ENCODE measurements around the gene SAP30L. TPM values are rescaled to one million over a fixed set of nuclear protein-coding genes. Genes with fewer than 3 reads are reported as not detected.
A peak's percentile ranks its signal among the peaks of the same experiment; 100 is the strongest.

The SAP30L gene
- total RNA-seq, 1 experiment from 2014 or later, result 54.6 TPM

- no peak overlapping the region for H3K27ac ChIP-seq (ENCODE audit: low read length)
- intact Hi-C loops (cut with micrococcal nuclease; ENCODE audit: unreplicated experiment) (no loop called here), in situ Hi-C loops (cut with HindIII; ENCODE audit: low pct_unique_long_range_greater_than_20kb, low sequenced_read_pairs) (no loop called here)
- H3K4me3 ChIP-seq (ENCODE audit: low read depth in 2 of 2, low read length in 2 of 2), result no peak overlapping the region
- no peak for ATAC-seq
- no peaks in the 10 kb centered on the region for H3K4me1 ChIP-seq (ENCODE audit: control insufficient read depth, insufficient read depth, low read length)
- H3K36me3 ChIP-seq (ENCODE audit: control insufficient read depth, insufficient read depth, low read length), result peaks cover 2% of the 10 kb centered on the region; the same call in 1 of the 2 replicates
- no TSS peak for BruUV-seq (replicated peaks)
- DNase-seq (ENCODE audit: low read depth, low spot score), result no peak
- H3K9me3 ChIP-seq (ENCODE audit: control insufficient read depth, insufficient read depth, low read depth, low read length), result no peaks in the 10 kb centered on the region
- TF ChIP-seq REST (IDR thresholded peaks at IDR 0.05; ENCODE audit: insufficient read depth in 1 of 2, low read depth in 2 of 2, low read length in 1 of 2), result no peak
- ChIA-PET POLR2A (interaction anchor here (0.6 kb wide), 1 partner anchor 12 kb away, joined by 5 read pairs; no protein-coding TSS in a partner anchor), CTCF (interaction anchor here (0.7 kb wide), 1 partner anchor 40 kb away, joined by 3 read pairs; no protein-coding TSS in a partner anchor)
- no peaks in the 10 kb centered on the region for H3K27me3 ChIP-seq (ENCODE audit: control insufficient read depth, insufficient read depth, low read length)
Measured at GRCh38 chr5:154460172-154460571, 14.4 kb downstream of the SAP30L start.

GRCh38 chr5:154461531-154461930, 15.7 kb downstream of the SAP30L start:
- POLR2A ChIA-PET, result no interaction called here
- Histone ChIP-seq H3K4me1 (ENCODE audit: control insufficient read depth, insufficient read depth, low read length) (no peaks in the 10 kb centered on the region), H3K27ac (ENCODE audit: low read length) (no peak overlapping the region), H3K36me3 (ENCODE audit: control insufficient read depth, insufficient read depth, low read length) (no peaks in the 10 kb centered on the region), H3K4me3 (ENCODE audit: low read depth in 2 of 2, low read length in 2 of 2) (no peak overlapping the region), H3K9me3 (ENCODE audit: control insufficient read depth, insufficient read depth, low read depth, low read length) (no peaks in the 10 kb centered on the region), H3K27me3 (ENCODE audit: control insufficient read depth, insufficient read depth, low read length) (no peaks in the 10 kb centered on the region)
- intact Hi-C loops (cut with micrococcal nuclease; ENCODE audit: unreplicated experiment) (no loop called here), in situ Hi-C loops (cut with HindIII; ENCODE audit: low pct_unique_long_range_greater_than_20kb, low sequenced_read_pairs) (no loop called here)
- BruUV-seq (replicated peaks), result no TSS peak
- CTCF ChIA-PET, result interaction anchor here (1.0 kb wide), 1 partner anchor 178 kb away, joined by 3 read pairs; no protein-coding TSS in a partner anchor
- no peak for DNase-seq (ENCODE audit: low read depth, low spot score)
- ATAC-seq, result peak; percentile 74; the same call in 1 of the 2 replicates
- TF ChIP-seq, protein P1, sequence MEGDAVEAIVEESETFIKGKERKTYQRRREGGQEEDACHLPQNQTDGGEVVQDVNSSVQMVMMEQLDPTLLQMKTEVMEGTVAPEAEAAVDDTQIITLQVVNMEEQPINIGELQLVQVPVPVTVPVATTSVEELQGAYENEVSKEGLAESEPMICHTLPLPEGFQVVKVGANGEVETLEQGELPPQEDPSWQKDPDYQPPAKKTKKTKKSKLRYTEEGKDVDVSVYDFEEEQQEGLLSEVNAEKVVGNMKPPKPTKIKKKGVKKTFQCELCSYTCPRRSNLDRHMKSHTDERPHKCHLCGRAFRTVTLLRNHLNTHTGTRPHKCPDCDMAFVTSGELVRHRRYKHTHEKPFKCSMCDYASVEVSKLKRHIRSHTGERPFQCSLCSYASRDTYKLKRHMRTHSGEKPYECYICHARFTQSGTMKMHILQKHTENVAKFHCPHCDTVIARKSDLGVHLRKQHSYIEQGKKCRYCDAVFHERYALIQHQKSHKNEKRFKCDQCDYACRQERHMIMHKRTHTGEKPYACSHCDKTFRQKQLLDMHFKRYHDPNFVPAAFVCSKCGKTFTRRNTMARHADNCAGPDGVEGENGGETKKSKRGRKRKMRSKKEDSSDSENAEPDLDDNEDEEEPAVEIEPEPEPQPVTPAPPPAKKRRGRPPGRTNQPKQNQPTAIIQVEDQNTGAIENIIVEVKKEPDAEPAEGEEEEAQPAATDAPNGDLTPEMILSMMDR (IDR thresholded peaks at IDR 0.05), result peak; percentile 43
- no peak for TF ChIP-seq REST (IDR thresholded peaks at IDR 0.05; ENCODE audit: insufficient read depth in 1 of 2, low read depth in 2 of 2, low read length in 1 of 2)

DNA sequence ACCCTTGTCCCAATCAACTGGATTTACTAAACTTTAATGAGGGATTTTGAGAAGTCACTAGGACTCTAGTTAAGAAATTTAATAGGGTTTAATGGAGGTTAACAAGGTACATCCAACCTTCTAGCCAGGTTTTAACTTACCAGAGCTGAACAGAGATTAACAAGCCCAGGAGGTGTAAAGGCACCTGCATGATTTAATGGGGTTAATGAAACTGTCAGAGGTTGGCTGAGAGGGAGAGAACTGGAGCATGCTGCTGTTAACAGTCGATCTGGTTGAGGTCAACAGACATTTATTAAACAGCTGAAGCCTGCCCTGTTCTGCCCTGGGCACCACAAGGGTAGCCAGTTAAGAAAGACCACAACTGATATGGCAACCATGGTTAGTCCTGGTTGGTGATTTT, 18.6 kb downstream of the SAP30L start:
- intact Hi-C loops (cut with micrococcal nuclease; ENCODE audit: unreplicated experiment), result no loop called here
- TF ChIP-seq SIN3A (IDR thresholded peaks at IDR 0.05; ENCODE audit: borderline replicate concordance, insufficient read depth, low read depth, low read length), result no peak
- no peak for TF ChIP-seq TCF7L2 (IDR thresholded peaks at IDR 0.05; ENCODE audit: low read depth, low read length)
- in situ Hi-C loops (cut with HindIII; ENCODE audit: low pct_unique_long_range_greater_than_20kb, low sequenced_read_pairs), result no loop called here
- no peak for DNase-seq (ENCODE audit: low read depth, low spot score)
- Histone ChIP-seq H3K27me3 (ENCODE audit: control insufficient read depth, insufficient read depth, low read length) (peaks cover 2% of the 10 kb centered on the region; the same call in 1 of the 2 replicates), H3K4me1 (ENCODE audit: control insufficient read depth, insufficient read depth, low read length) (no peaks in the 10 kb centered on the region), H3K27ac (ENCODE audit: low read length) (no peak overlapping the region), H3K36me3 (ENCODE audit: control insufficient read depth, insufficient read depth, low read length) (no peaks in the 10 kb centered on the region), H3K9me3 (ENCODE audit: control insufficient read depth, insufficient read depth, low read depth, low read length) (no peaks in the 10 kb centered on the region), H3K4me3 (ENCODE audit: low read depth in 2 of 2, low read length in 2 of 2) (no peak overlapping the region)
- CTCF ChIA-PET, result no interaction called here
- no TSS peak for BruUV-seq (replicated peaks)
- POLR2A ChIA-PET, result no interaction called here
- ATAC-seq, result no peak
